KMS-11 (cell line): Measurements from ENCODE around the gene CDCP2.

Source experiments
- H2AFZ ChIP-seq: fragments of 200-600 bp; sonication (generic); 2 replicates; pipeline ENCODE4 v1.6.1; 2016; ENCODE audit warnings: antibody characterized with exemption, mixed run types, low read depth
- H3K27ac ChIP-seq: fragments of 200-600 bp; sonication (generic); 2 replicates; pipeline ENCODE4 v1.6.1; 2016; ENCODE audit warnings: mild to moderate bottlenecking, mixed run types
- H3K27me3 ChIP-seq: fragments of 200-600 bp; sonication (generic); 2 replicates; pipeline ENCODE4 v1.6.1; 2017; ENCODE audit warnings: mild to moderate bottlenecking, low read depth, mixed run types, moderate library complexity; ENCODE audit not compliant: insufficient read depth
- H3K36me3 ChIP-seq: fragments of 200-600 bp; sonication (generic); 2 replicates; pipeline ENCODE4 v1.6.1; 2017; ENCODE audit warnings: mild to moderate bottlenecking, mixed run types; ENCODE audit not compliant: insufficient read depth
- H3K4me1 ChIP-seq: fragments of 200-600 bp; sonication (generic); 2 replicates; pipeline ENCODE4 v1.6.1; 2016; ENCODE audit warnings: mild to moderate bottlenecking, low read depth, mixed run types; ENCODE audit not compliant: poor library complexity, severe bottlenecking
- H3K4me2 ChIP-seq: fragments of 200-600 bp; sonication (generic); 2 replicates; pipeline ENCODE4 v1.7.0; 2016; ENCODE audit warnings: mild to moderate bottlenecking, mixed run types
- H3K4me3 ChIP-seq: fragments of 200-600 bp; sonication (generic); IDR thresholded peaks from 2 replicates; pipeline ENCODE4 v1.6.1; 2017; ENCODE audit warnings: low read depth, low read length, mixed read lengths; ENCODE audit not compliant: insufficient read depth
- H3K79me2 ChIP-seq: fragments of 200-600 bp; sonication (generic); 2 replicates; pipeline ENCODE4 v1.6.1; 2016; ENCODE audit warnings: low read depth, mixed run types; ENCODE audit not compliant: insufficient read depth
- H3K9ac ChIP-seq: fragments of 200-600 bp; sonication (generic); 2 replicates; pipeline ENCODE4 v1.6.1; 2016; ENCODE audit warnings: mild to moderate bottlenecking, mixed run types
- H4K20me1 ChIP-seq: fragments of 200-600 bp; sonication (generic); 2 replicates; pipeline ENCODE4 v1.6.1; 2016; ENCODE audit warnings: mild to moderate bottlenecking, mixed run types; ENCODE audit not compliant: insufficient read depth
- TF ChIP-seq, protein P1 (sequence below): fragments of 200-600 bp; sonication (generic); conservative IDR thresholded peaks from 2 replicates; pipeline ENCODE4 v1.6.1; 2017; ENCODE audit warnings: low read depth, mild to moderate bottlenecking, antibody characterized with exemption, low read length, moderate library complexity, mixed read lengths

The CDCP2 gene

DNA sequence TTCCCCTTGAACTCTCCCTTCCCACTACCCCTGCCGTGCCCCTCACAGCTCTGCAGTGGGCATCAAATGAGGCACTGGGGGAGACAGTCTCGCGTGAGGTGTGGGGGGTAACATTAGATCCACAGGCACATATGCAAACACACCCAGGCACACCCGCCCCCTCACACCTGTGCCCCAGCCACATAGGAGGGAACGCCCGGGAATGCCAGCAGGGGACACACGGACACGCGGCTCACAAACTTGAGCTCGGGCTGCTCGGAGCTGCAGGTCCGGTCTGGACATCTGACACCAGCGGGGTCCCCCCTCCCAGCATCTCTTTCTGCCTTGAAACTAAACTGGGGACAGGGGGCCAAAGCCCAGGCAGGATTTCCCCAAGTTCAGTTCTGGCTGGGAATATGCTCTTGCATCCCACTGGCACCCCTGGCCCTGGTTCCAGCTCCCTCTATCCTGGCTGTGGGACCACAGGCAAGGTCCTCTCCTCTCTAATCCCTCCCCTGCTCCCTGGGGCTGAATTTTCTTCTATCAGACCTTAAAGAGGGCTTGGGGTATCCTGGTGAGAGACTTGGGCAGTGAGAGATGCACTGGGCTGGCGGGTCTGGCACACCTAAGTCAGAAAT lies 30.6 kb downstream of the CDCP2 start:
- TF ChIP-seq, protein P1, sequence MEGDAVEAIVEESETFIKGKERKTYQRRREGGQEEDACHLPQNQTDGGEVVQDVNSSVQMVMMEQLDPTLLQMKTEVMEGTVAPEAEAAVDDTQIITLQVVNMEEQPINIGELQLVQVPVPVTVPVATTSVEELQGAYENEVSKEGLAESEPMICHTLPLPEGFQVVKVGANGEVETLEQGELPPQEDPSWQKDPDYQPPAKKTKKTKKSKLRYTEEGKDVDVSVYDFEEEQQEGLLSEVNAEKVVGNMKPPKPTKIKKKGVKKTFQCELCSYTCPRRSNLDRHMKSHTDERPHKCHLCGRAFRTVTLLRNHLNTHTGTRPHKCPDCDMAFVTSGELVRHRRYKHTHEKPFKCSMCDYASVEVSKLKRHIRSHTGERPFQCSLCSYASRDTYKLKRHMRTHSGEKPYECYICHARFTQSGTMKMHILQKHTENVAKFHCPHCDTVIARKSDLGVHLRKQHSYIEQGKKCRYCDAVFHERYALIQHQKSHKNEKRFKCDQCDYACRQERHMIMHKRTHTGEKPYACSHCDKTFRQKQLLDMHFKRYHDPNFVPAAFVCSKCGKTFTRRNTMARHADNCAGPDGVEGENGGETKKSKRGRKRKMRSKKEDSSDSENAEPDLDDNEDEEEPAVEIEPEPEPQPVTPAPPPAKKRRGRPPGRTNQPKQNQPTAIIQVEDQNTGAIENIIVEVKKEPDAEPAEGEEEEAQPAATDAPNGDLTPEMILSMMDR, result no peak
- peaks cover 10% of the 10 kb centered on the region for H3K4me1 ChIP-seq
- no peaks in the 10 kb centered on the region for H3K27me3 ChIP-seq
- no peak overlapping the region for H3K27ac ChIP-seq
- no peaks in the 10 kb centered on the region for H4K20me1 ChIP-seq
- no peak overlapping the region for H3K9ac ChIP-seq
- H3K79me2 ChIP-seq, result no peaks in the 10 kb centered on the region
- H3K4me3 ChIP-seq, result no peak overlapping the region
- no peak overlapping the region for H3K4me2 ChIP-seq
- H3K36me3 ChIP-seq, result no peaks in the 10 kb centered on the region
- no peak overlapping the region for H2AFZ ChIP-seq

DNA sequence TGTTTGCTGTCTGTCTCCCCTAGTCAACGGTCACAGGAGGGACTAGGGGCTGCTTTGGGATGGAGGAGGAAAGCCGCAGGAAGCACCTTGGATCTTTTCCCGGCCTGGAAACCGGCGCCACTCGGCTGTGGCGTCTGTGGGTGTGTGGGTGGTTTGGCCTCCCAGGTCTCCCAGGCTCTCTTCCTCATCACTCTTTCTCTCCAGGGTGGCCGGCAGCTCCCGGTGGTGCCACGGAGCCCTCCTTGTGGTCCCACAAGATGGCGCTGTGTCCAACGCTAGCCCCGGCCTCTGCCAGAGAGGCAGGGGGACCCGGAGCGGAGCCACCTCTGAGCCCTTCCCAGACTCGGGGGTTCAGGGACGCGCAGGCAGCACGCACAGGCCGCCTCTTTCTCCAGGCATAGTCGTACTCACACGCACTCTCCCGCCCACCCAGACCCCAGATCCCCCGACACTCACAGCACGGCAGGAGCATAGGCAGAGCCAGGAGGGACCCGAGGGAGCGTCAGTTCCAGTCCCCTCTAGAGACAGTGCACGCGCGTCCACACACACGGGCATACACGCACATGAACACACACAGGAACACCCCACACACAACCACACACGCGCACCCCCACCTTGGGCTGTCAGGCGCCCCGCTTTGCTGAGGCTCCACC lies 31.2 kb downstream of the CDCP2 start:
- Histone ChIP-seq H3K4me3 (no peak overlapping the region), H3K79me2 (no peaks in the 10 kb centered on the region), H4K20me1 (no peaks in the 10 kb centered on the region), H3K27me3 (no peaks in the 10 kb centered on the region), H3K4me1 (peaks cover 10% of the 10 kb centered on the region), H3K4me2 (peak overlapping the region; percentile 38), H3K36me3 (no peaks in the 10 kb centered on the region), H3K27ac (no peak overlapping the region), H2AFZ (peak overlapping the region; percentile 54; the same call in 1 of the 2 replicates), H3K9ac (no peak overlapping the region; the same call in 1 of the 2 replicates)
- TF ChIP-seq, protein P1, result peak; percentile 60

DNA sequence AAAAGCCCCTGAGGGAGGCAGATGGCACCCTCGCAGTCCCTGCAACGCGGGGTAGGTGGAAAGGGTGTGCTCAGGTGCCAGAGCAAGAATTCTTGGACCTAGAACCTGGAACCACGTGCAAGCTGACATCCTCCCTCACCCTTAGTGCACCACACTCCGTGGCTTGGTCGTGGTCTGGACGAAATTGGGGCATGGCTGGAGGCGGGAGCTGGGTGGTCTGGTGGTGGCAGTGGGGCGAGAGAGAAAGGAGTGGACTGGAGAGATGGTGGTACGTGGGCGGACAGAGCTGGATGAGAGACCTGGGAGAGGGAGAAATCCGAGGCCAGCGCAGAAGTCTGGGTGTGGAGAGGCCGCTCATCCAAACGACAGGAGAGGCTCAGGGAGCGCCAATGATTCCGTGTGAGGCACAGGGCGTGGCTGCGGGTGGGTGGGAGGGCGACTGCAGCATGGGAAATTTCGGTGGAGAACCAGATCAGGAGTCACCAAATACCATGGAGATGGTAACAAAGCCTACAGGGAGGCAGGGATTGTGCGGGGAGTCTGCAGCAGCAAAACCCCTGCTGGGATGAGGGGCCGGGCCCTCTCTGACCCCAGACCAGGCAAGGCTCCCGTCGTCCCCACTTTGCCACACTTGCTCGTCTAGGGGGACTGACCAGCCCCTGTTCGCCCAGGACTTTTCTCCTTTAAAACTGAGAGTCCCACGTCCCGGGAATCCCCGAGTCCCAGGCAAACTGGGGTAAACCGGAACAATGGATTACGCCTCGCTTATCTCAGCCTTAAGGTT lies 31.9 kb downstream of the CDCP2 start:
- no peak overlapping the region; the same call in 1 of the 2 replicates for H3K9ac ChIP-seq

DNA sequence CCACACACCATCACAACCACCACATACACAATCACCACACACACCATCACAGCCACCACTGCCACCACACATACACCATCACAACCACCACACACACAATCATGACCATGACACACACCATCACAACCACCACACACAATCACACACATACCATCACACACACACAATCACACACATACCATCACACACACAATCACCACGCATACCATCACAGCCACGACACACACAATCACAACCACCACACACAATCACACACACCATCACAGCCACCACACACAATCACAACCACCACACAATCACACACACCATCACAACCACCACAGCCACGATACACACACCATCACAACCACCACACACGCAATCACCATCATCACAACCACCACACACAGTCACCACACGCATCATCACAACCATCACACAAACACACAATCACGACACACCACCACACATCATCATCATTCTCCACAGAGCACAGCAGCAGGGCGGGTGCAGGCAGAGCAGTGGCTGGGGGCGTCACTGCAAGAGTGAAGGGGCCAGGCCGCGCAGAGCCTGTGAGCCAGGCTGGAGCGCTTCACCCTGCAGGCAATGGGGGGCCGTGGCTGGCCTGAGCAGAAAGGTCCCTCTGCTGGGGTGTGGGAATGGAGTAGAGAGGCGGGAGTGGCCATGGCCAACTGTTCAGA lies 32.6 kb downstream of the CDCP2 start:
- no peak overlapping the region for H3K9ac ChIP-seq
- H3K27ac ChIP-seq, result no peak overlapping the region
- no peaks in the 10 kb centered on the region for H4K20me1 ChIP-seq
- no peak overlapping the region for H3K4me3 ChIP-seq
- TF ChIP-seq, protein P1, result no peak
- no peaks in the 10 kb centered on the region for H3K27me3 ChIP-seq
- H3K4me2 ChIP-seq, result no peak overlapping the region
- H3K4me1 ChIP-seq, result peaks cover 10% of the 10 kb centered on the region
- H3K36me3 ChIP-seq, result no peaks in the 10 kb centered on the region
- no peaks in the 10 kb centered on the region for H3K79me2 ChIP-seq
- H2AFZ ChIP-seq, result no peak overlapping the region

More for the DNA sequence above, 31.9 kb downstream of the CDCP2 start:
- Histone ChIP-seq H3K36me3 (no peaks in the 10 kb centered on the region), H3K4me3 (no peak overlapping the region), H2AFZ (peak overlapping the region; percentile 54; the same call in 1 of the 2 replicates), H3K27me3 (no peaks in the 10 kb centered on the region), H3K4me1 (peaks cover 10% of the 10 kb centered on the region), H3K79me2 (no peaks in the 10 kb centered on the region), H3K27ac (no peak overlapping the region), H4K20me1 (no peaks in the 10 kb centered on the region), H3K4me2 (peak overlapping the region; percentile 38)
- TF ChIP-seq, protein P1, result no peak
